Dermis microvascular lymphatic vessel endothelial cell (primary cell): ENCODE measurements around the gene QRSL1. TPM values are rescaled to one million over a fixed set of nuclear protein-coding genes. Genes with fewer than 3 reads are reported as not detected.
"Not testable (repeated sequence)": the region's sequence is repeated elsewhere in the genome, so short reads cannot be mapped to it uniquely, and the experiment has no call there.

Experiments used
- DNase-seq, 2 donors: peaks; one replicate each; pipeline versions ENCODE4 v3.0.0 to v3.0.0-alpha.2; 2010; ENCODE audit warnings: low read depth in 2 of 2
- total RNA-seq: library from RNA; depleted of rRNA; stranded (reverse); fragments of >200 nt; gene quantifications from 2 replicates; pipeline ENCODE4 v1.2.1, GENCODE V29; 2014

The QRSL1 gene
- total RNA-seq, 1 donor from 2014 or later: 8.2 TPM

DNA sequence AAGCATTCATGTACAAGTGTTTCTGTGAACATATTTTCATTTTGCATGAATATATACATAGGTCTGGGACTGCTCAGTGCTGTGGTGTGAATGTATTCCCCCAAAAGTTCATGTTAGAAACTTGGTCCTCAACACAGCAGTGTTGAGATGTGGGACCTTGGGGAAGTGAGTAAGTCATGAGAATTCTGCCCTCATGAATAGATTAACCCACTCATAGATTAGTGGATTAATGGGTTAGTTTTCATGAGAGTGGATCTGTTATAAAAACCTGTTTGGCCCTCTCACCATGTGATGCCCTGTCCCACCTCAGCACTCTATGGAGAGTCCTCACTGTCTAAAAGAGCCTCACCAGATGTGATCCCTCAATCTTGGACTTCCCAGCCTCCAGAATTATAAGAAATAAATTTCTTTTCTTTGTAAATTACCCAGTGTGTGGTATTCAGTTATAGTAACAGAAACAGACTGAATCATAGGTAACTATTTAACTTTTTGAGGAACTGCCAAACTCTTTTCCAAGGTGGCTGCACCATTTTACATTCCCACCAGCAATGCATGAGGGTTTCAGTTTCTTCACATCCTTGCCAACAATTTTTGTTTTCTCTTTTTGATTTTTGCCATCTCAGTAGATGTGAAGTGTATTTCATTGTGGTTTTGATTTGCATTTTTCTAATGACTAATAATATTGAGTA is 45.3 kb downstream of the QRSL1 start:
- no peak for DNase-seq

DNA sequence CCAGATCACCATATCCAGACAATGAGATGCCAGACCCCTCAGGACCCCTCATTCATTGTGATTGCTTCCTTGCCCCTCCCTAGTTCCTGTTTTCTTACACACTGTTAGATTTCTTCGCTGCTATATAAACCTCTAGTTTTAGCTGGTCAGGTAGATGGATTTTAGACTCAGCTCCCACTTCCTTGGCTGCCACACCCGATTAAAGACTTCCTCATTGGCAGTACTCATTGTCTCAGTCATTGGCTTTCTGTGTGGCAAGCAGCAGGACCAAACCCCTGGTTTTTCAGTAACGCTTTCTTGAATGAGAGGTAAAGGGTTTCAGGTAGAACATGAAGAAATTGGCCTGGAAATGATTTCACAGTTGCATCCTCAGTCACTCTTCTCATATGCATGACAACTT is 47.9 kb downstream of the QRSL1 start:
- DNase-seq: no peak

DNA sequence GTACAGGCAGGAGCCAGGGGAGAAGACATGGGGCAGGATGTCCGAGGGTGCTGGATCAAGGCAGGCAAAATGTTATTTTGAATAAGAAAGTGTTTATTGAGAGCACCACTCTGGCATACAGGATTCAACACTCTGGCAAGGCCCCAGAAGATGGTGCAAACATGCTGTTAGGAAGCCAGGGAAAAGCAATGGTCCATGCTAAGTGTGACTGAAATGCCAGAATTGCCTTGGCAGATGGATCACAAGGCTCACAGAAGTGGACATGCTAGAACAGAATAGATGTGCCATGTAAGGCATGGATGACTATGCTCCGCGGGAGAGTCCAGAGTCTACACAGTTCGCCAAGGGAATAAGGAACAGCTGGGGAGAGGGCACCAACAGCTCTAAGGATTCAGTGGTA is 54.6 kb downstream of the QRSL1 start:
- no peak for DNase-seq

DNA sequence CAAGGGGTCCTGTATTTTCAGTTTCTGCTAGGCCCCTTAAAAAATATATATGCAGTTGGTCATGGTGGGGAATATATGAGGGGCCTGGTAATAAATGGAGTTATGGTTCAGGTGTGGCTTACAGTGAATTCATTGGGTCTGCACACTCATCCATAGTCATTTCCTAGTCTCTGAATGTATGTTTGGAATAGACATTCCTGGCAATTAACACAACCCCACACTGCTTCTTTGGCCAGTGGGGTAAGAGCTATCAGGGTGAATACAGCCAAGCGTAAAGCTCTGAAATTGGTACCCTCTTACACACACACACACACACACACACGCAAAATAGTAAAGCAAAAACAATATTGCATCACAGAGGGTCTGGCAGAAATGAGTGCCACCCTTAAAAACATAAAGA is 56.5 kb downstream of the QRSL1 start:
- no peak for DNase-seq

DNA sequence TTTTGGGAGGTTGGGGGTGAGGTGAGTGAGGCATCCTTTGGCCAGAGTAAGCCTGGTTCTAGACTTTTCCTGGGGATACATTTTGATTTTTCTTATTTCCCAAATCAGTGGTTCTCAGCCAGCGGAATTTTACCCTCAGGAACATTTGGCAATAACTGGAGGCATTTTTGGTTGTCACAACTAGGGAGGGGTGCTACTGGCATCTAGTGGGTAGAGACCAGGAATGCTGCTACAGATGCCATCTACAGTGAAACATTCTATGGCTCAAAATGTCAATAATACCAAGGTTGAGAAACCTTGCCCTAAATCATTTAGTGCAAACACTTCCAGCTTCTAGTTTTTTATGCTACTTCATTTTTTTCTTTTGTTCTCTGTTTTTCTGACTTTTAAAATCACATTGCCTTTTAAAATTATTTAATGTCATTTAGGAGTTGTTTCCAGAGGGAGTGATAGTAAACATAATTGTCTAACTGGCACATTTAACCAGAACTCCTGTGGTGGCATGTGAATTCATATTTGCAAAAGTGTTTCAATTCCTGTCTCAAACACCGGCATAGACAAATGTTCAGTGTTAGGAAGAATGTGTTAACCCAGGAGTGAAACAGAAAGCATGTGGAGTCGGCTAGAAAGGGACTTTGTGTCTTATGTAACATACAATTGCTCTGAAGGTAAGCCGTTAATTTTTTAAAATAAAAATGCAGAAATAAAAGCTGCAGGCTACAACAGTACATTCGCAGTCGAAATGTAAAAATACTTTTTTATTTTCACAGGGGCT is 59.0 kb downstream of the QRSL1 start:
- DNase-seq: no peak

DNA sequence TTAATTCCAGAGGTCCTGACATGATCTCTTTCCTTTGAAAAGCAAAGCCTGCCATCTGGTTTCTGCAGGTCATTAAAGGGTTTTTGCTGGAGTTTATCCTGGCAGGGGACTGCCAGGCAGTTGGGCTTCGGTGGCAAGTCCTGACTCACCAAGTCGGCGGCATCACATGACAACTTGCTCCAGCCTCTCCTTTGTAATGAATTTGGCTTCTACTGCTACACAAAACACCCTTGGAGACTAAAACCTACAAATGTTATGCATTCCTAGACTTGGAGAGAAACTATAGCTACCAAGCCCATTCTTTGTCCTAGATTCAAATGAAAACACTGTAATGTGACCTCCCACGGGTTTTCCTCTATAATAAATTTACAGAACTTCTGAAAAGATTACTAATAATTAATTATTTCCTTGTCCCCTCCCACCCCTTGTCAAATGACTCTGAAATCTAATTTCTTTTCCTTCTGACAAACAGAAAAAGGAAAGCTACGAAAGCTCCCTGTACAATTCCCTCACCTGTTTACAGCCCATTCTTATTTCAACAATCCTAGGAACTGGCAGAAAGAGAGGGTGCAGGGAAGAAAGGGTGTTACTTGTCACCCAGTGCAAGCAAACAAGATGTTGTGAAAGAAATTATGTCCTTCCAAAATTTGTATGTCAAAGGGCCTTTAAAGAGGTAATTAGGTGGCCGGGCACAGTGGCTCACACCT is 62.9 kb downstream of the QRSL1 start:
- DNase-seq: peak in 1 of 2 donors; percentile 12

DNA sequence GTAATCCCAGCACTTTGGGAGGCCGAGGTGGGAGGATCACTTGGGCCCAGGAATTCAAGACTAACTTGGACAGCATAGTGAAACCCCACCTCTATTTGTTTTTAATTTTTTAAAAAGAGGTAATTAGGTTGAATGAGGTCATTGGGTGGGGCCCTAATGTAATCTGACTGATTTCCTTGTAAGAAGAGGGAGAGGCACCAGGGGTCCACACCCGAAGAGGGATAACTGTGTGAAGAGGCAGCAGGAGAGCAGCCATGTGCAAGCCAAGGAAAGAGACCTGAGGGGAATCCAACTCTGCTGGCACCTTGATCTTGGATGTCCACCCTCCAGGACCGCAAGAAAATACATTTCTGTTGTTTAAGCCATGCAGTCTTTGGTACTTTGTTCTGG is 63.4 kb downstream of the QRSL1 start:
- no peak for DNase-seq

DNA sequence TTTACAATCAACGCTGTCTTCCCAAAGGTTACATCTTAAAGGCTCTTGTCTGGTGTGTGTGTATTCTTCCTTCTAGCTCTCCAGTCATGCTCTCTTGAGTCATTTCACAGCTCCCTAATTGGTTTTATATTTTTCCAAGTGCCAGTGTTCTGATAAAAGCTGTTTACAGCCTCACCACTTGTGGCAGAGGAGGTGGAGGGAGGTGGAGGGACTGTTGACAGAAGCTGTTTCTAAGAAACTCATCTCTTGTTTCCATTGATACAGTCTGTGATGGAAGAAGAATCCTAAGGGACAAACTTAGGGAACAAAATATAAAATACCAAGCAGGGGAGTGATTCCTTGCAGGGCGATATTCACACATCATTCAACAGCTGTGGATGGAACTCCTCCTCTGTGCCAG is 64.0 kb downstream of the QRSL1 start:
- DNase-seq: no peak

DNA sequence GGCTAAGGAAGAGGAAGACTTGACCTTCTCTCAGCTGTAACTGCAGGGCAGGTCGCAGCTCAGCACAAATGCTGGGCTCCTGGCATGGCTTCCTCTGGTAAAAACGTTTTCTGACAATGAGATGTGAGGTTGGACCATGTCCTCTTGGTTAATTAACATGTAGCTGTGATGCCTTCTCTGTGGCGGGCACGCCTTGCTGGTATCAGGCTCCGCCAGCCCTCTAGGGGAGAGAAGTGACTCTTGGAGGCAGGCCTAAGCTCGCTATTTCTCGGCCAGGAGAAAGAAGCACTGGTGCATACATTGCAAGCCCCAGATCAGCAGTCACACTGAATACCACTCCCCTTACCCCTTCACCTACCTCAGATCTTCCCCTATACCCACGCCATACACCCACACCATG is 65.0 kb downstream of the QRSL1 start:
- no peak for DNase-seq

DNA sequence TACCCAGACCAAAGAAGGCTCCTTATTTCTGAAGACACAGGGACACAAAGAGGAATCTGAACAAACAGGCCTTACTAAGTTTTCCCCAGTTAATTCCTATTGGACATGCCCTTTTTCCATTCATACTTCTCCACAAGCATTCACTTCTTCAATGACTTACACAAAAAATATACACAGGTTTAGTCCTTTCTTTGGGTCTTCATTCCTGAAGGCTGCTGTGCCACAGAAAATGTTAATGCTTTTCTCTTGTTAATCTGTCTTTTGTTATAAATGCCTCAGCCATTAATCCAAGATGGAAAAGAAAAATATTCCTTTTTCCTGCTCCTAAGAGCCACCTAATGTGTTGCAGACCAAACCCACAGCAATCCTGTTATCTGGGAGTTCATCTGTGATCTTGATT is 71.2 kb downstream of the QRSL1 start:
- no peak for DNase-seq

DNA sequence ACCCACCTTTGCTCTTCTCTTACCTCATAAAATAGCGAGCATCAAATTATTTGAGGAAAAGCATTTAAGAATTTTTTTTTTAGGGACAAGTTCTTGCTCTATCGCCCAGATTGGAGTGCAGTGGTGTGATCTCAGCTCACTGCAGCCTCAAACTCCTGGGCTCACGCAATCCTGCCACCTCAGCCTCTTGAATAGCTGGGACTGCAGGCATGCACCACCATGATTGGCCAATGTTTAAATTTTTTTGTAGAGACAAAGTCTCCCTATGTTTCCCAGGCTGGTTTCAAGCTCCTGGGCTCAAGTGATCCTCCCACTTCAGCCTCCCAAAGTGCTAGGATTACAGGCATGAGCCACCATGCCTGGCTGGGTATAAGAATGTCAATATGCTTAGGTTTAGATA is 71.8 kb downstream of the QRSL1 start:
- not testable (repeated sequence) for DNase-seq

DNA sequence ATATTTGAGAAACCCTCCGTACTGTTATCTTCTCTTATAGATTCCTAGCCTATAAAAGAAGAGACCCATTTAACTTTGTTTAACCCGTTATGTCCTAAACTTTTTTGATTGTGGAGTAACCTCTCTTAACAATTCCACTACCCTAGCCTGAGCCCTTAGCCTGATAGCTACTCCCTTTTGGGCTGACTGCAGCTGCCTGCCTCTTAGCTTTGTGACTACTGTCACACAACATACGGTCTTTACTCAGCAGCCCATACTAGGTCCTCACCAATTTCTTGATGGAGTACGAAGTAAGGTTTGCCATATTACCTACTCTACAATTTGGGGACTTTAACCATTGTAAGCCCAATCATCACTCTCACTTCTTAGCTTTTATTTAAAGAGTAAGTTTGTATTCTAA is 72.7 kb downstream of the QRSL1 start:
- no peak for DNase-seq

DNA sequence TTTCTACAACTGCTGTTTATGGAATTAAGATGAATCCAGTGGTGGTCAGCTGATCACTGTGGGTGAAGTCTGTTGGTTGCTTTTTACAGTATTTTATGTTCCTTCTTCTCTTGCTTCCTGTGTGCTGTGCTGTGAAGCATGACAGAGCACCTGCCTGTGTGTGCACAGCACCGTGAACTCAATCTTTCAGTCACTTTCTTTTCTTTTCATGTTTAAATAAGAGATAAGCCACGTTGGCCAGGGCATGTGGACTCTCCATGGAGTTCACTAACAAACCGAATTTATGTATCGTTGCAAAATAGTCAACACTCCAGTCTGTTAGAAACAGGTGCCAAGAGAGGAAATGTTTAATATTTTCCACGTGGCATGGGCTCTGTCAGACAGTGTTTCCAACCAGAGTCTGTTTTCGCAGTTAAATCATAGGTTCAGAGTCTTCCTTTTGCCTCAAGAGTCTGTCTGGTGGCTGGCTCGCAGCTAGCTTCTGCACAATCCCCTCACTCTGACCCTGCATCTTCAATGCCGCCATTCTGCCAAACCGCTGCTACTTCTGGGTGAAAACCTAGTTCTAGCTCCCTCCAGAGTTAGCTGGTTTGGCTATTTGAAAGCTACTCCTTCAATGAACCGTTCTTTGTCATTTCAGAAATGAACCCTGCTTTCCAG is 73.2 kb downstream of the QRSL1 start:
- DNase-seq: no peak

DNA sequence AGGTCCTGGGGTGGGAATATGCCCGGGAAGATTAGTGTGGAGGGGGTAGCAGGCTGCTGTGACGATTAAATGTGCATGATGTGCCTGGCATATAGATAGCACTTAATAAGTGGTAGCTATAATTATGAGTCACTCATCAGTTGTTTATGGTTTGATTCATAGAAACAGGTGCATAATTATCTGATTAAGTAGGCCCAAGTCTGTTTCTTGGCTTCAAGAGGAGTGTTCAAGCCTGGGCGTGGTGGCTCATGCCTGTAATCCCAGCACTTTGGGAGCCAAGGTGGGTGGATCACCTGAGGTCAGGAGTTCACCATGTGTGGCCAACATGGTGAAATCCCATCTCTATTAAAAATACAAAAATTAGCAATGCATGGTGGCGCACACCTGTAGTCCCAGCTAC is 74.9 kb downstream of the QRSL1 start:
- no peak for DNase-seq

DNA sequence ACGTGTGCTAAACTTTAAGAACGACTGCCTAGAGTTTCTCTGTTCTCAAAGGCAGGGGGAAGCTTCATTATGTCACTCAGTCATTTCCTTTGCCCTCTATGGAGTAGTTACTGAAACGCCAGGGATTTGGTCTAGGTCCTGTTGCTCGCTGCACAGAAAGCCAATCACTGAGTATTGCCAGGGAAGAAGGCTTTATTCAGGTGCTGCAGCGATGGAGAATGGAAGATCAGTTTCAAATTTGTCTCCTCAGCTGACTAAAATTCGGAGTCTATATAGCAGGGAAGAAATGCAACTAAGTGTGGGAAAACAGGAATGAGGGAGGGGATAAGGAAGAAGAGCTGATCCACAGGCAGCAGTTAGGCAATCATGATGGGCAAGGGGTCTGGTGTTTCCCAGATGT is 75.8 kb downstream of the QRSL1 start:
- DNase-seq: no peak

DNA sequence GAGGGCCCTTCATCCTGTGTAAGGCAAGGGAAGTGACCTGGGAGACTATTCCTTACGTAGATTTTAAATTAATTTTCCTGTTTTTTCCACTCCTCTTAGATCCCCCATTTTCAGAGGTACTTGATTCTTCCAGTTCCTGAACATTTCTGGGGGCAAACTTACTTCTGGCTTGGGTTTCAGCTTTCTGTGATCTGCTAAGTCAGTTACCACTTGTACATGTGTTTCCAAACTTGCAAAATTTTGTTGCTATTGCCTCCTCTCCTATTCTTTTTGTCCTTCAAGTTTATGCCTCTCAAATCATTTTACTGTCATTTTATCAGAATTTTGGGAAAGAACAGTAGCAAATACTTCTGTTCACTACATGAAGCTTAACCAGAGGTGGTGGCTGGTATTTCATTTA is 81.2 kb downstream of the QRSL1 start:
- DNase-seq: no peak

DNA sequence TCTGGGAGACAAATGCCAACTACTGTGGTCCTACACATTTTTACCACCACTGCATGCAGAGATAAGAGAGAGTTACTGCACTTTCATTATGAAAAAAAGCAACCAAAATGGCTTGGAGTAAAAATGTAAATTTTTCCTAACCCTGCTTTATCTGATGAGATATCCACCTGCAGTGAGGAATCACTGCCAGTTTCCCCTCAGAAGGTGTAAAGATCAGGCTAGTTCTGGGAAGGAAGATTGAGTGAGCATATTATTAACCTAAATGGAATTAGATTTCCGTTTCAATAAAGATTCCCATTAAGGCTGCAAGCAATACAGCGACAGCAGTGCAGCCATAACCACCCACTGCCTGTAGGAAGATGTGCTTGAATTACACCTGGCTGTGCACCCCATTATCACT is 84.9 kb downstream of the QRSL1 start:
- no peak for DNase-seq

DNA sequence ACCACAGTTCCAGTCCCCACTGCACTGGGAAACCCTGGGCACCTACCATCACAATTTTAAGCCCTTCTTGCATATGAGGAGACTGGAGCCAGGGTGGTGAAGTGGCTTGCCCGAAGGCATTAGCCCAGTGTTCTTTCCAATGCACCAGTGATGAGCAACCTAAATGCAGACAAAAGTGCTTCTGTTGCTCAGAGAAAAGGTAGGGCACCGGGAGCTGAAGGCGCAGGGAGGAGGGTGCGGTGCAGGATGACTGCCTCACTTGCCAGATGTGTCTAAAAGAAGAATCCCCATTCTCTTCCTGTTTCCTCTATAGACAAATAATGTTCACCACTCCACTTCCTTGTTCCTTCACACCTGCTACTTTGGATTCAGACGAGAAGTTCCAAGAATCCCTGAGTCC is 86.5 kb downstream of the QRSL1 start:
- no peak for DNase-seq

DNA sequence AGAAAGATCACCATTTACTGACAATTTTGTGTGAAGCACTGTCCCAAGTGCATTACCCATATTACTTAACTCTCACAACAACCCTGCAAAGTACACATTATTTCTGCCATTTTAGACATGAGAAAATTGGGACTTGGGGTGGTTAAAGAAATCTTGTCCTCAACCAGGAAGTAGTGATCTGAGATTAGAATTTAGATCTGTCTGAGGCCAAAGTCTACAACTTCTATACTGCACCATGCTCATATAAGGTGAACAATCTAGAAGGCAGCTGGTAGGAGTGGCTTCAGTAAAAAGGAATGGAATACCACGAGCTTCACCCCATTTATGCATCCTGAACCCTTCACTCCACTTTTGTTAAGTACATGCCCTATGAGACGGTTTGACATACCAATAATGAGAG is 87.6 kb downstream of the QRSL1 start:
- DNase-seq: no peak
